HG03442 (cell line): ENCODE data around the gene MPZL1.

Experiments used
- ATAC-seq: cut with Tn5 transposase; IDR thresholded peaks from one replicate; pipeline ENCODE4 v1.9.1; 2021; ENCODE audit warnings: mild to moderate bottlenecking, moderate library complexity; ENCODE audit not compliant: unreplicated experiment

The MPZL1 gene

DNA sequence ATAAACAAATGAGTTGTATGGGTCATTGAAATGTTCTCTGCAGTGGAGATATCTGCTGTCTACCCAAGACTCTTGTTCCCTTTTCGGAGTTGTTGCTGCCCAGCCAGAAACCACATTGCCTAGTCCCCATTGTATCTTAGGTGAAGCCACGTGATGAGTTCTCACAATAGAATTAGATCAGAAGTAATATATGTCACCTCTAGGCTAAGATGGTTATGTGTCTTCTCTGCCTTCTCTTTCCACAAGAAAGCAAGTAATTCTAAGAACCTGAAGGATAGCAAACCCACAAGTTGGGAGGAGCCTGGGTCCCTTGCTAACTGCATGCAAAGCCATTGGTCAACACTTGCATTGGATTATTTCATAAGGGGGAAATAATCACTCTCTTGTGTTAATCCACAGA is 115.5 kb downstream of the MPZL1 start:
- ATAC-seq = no peak

- ATAC-seq = no peak
Measured at GRCh38 chr1:167839009-167839408, 117.2 kb downstream of the MPZL1 start.
